Osteoblast (primary cell): Measurements from ENCODE around the gene RNU5B-1. TPM values are rescaled to one million over a fixed set of nuclear protein-coding genes. Genes with fewer than 3 reads are reported as not detected.

Experiments
- DNase-seq: peaks from one replicate; pipeline ENCODE4 v3.0.0; 2011; ENCODE audit warnings: low spot score, mixed read lengths; ENCODE audit not compliant: insufficient read length; ENCODE audit errors: missing footprints
- H2AFZ ChIP-seq: 2 replicates; pipeline ENCODE4 v1.6.0; 2011; ENCODE audit warnings: mild to moderate bottlenecking, low read length
- H3K27ac ChIP-seq: 2 replicates; pipeline ENCODE4 v1.5.1; 2011; ENCODE audit warnings: mild to moderate bottlenecking, low read depth, low read length, moderate library complexity
- H3K27me3 ChIP-seq: 2 replicates; pipeline ENCODE4 v1.6.0; 2012; ENCODE audit warnings: mild to moderate bottlenecking, control low read depth, inconsistent platforms, low read length, moderate library complexity; ENCODE audit not compliant: insufficient read depth
- H3K36me3 ChIP-seq: 2 replicates; pipeline ENCODE4 v1.5.1; 2011; ENCODE audit warnings: mild to moderate bottlenecking, low read length, control low read depth, moderate library complexity; ENCODE audit not compliant: insufficient read depth
- H3K4me1 ChIP-seq: 2 replicates; pipeline ENCODE4 v1.5.1; 2011; ENCODE audit warnings: mild to moderate bottlenecking, low read length, control low read depth, moderate library complexity; ENCODE audit not compliant: insufficient read depth
- H3K4me2 ChIP-seq: 2 replicates; pipeline ENCODE4 v1.6.0; 2011; ENCODE audit warnings: mild to moderate bottlenecking, low read length; ENCODE audit not compliant: insufficient read depth
- H3K4me3 ChIP-seq: fragments of 200-600 bp; sonication (generic); 3 replicates; pipeline ENCODE4 v1.5.1; 2012; ENCODE audit warnings: mild to moderate bottlenecking, low read length, inconsistent platforms; ENCODE audit not compliant: insufficient read depth
- H3K79me2 ChIP-seq: 2 replicates; pipeline ENCODE4 v1.6.0; 2012; ENCODE audit warnings: mild to moderate bottlenecking, low read length, control low read depth, inconsistent platforms; ENCODE audit not compliant: insufficient read depth
- H3K9me3 ChIP-seq: 2 replicates; pipeline ENCODE4 v1.5.1; 2011; ENCODE audit warnings: low read depth, low read length, control low read depth
- H4K20me1 ChIP-seq: 2 replicates; pipeline ENCODE4 v1.6.0; 2012; ENCODE audit warnings: mild to moderate bottlenecking, low read length, control low read depth; ENCODE audit not compliant: insufficient read depth
- CTCF ChIP-seq: IDR thresholded peaks from 2 replicates; pipeline ENCODE4 v1.5.1; 2011; ENCODE audit warnings: mild to moderate bottlenecking, low read depth, low read length, moderate library complexity; ENCODE audit errors: extremely low read depth
- total RNA-seq: library from RNA; depleted of rRNA; stranded (reverse); fragments of >200 nt; gene quantifications from 2 replicates; pipeline ENCODE4 v1.2.3, GENCODE V29; 2012

RNU5B-1 gene
- total RNA-seq, 1 donor: not detected

GRCh38 chr15:65298731-65299130, 5.7 kb upstream of the RNU5B-1 start:
- Histone ChIP-seq H3K4me3 (no peak overlapping the region), H3K27ac (no peak overlapping the region), H3K4me2 (no peak overlapping the region), H3K36me3 (no peaks in the 10 kb centered on the region), H3K27me3 (no peaks in the 10 kb centered on the region), H3K79me2 (no peaks in the 10 kb centered on the region), H2AFZ (no peak overlapping the region), H4K20me1 (no peaks in the 10 kb centered on the region), H3K4me1 (peaks cover 13% of the 10 kb centered on the region), H3K9me3 (no peaks in the 10 kb centered on the region)
- no peak for DNase-seq
- TF ChIP-seq CTCF: no peak

GRCh38 chr15:65300924-65301441, 3.5 kb upstream of the RNU5B-1 start:
- no peak overlapping the region for H3K4me2 ChIP-seq
- H3K4me1 ChIP-seq: peaks cover 14% of the 10 kb centered on the region
- DNase-seq: no peak
- no peaks in the 10 kb centered on the region for H3K27me3 ChIP-seq
- no peak overlapping the region for H2AFZ ChIP-seq
- no peak overlapping the region for H3K27ac ChIP-seq
- TF ChIP-seq CTCF: no peak
- H3K36me3 ChIP-seq: no peaks in the 10 kb centered on the region
- H3K4me3 ChIP-seq: no peak overlapping the region
- no peaks in the 10 kb centered on the region for H3K9me3 ChIP-seq
- H3K79me2 ChIP-seq: no peaks in the 10 kb centered on the region
- no peaks in the 10 kb centered on the region for H4K20me1 ChIP-seq

GRCh38 chr15:65302061-65302460, 2.4 kb upstream of the RNU5B-1 start:
- H3K4me2 ChIP-seq: no peak overlapping the region
- peak overlapping the region; percentile 5 for H2AFZ ChIP-seq
- no peaks in the 10 kb centered on the region for H3K9me3 ChIP-seq

More at GRCh38 chr15:65302061-65302460, 2.4 kb upstream of the RNU5B-1 start:
- no peak overlapping the region for H3K27ac ChIP-seq
- H4K20me1 ChIP-seq: no peaks in the 10 kb centered on the region
- no peak overlapping the region for H3K4me3 ChIP-seq
- no peak for DNase-seq
- H3K4me1 ChIP-seq: peaks cover 14% of the 10 kb centered on the region
- no peaks in the 10 kb centered on the region for H3K27me3 ChIP-seq
- no peak for TF ChIP-seq CTCF
- no peaks in the 10 kb centered on the region for H3K36me3 ChIP-seq
- H3K79me2 ChIP-seq: no peaks in the 10 kb centered on the region
